Renal cortex interstitium (tissue), 11 donors: ENCODE results near the gene ALDH1L1. TPM values are rescaled to one million over a fixed set of nuclear protein-coding genes. Genes with fewer than 3 reads are reported as not detected.

Source experiments
- DNase-seq, 11 donors: peaks; one replicate each; pipeline ENCODE4 v3.0.0-alpha.2; 2013; ENCODE audit warnings: low read depth in 9 of 11, low spot score in 4 of 11; ENCODE audit errors: extremely low read depth in 1 of 11
- polyA plus RNA-seq, 3 donors: library from polyadenylated mRNA; unstranded; fragments of 120-200 nt; gene quantifications; one replicate each; pipeline ENCODE4 v1.2.1, GENCODE V29; 2013; ENCODE audit not compliant: insufficient read length in 3 of 3

The ALDH1L1 gene
- polyA plus RNA-seq, 3 donors, result 41.1 to 50.8 (median 43.0) TPM

DNA sequence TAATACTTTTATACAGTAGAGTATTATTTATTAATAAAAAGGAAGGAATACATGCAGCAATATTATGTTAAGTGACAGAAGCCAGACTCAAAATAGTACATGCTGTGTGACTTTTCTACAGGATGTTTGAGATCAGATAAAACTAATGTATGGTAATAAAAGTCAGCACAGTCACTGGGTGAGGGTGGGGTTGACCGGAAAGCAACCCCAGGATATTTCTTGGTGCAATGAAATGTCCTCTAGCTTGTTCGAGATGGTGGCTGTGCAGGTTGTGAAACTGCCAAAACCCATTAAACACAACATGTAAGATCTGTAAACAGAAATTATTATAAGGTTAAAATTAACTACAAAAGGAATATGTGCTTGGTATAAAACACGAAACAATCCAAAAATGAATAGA, 20.8 kb upstream of the ALDH1L1 start:
- DNase-seq, result no peak

DNA sequence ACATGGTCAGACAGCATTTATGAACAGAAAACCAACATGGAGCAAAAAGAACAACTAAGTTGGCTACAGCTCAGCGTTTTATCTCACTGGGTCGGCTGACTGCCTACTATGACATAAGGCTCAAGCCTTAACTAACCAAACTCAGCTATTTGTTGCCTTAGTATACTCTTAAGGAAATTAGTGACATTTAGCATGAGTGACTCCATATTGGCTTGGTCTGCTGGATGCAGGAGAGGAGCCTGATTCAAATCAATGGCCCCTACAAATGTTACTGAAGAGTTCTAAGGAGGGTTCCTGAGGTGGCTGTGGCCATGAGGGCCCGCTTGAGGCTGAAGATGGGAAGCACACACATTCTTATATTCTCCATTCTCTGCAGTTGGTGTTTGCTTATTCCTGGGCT, 20.1 kb upstream of the ALDH1L1 start:
- no peak for DNase-seq

DNA sequence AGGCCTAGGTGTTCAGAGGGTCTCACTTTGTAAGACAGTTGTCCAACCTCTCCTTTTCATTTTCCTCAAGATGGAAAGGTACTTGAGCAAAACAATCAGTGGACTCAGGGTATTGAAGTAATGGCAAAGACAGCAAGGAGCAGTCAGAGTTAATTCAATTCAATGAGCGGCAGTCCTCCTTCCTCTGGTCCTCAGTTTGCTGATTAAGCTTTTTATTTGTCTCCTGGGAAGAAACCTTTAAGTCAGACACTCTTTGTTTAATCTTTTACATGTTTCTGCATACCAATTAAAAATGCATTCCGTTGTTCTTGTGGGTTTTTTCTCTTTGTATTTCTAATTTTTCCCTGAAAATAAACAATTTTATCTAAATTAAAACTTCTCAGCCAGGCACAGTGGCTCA, 18.9 kb upstream of the ALDH1L1 start:
- no peak for DNase-seq

DNA sequence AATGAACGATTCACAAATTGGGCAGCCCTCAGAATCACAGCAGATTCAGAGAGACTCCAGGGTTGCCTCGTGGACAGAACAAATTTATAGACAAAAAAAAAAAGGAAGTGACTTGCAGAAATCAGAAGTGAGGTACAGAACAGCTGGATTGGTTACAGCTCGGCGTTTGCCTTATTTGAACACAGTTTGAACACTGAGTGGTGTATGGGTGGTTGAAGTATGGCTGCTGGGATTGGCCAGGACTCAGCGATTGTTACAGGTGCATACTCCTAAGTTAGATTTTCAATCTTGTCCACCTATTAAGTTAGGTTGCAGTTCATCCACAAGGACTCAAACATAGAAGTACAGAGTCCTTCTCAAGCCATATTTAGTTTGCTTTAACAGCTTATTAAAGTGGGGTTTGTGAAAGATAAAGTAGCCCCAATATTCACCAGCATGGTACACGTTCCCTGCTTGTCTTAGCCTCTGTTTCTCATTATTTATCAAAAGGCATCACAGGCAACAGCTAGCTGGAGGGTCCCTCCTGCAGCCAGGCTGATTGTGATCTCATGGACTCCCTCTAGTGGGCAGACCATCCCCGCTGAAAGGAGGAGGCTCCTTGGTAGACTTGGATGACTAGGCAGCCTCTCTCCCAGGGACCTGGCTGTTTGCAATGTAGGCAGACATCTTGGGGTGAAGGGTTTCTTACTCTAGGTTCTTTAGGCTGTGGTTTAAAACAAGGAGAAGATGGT, 17.6 kb upstream of the ALDH1L1 start:
- peak in 3 of 11 donors; percentile 41 to 54 (median 46) for DNase-seq

DNA sequence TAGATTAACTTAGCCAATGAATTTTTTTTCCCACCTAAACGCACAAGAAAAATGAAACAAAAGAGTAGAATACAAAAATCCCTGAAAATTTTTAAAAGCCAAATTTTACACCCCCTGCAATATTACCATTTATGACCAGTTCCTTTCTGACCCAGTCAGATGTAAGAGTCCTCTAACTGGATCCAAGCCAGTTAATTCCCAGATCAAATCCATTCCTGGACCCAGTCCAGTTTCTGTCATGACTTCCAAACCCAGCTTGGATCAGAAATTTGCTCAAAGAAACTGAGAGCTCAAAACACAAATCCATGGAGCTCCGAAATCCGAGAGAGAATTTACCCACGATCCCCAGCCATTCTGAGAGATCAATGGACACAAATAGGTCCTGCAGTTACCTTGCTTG, 17.0 kb upstream of the ALDH1L1 start:
- DNase-seq, result no peak

DNA sequence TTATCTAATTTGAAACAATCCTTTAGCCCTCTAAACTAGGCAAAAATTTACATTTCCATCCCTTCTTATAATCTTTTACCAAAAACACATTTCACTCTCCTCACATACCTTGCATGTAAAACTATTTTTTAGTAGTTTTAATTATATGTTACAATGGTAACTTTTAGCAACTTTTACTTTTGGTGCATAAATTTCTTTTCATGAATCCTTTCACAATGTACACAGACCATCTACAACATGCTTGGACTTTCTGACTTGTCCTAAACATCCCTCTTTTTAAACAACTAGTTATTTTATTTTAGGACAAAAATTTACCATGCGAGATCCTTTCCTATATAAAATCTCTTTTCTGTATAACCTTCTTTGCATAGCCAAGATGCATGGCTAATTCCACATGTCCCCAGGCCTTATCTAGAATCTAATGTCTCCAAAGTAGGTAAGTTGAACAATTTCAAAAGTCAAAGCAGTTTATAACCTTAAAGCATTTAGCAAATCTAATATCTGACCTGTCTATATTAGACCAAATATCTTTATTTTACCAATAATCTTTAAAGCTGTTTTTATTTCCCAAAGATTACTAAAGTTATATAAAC, 14.4 kb upstream of the ALDH1L1 start:
- no peak for DNase-seq

DNA sequence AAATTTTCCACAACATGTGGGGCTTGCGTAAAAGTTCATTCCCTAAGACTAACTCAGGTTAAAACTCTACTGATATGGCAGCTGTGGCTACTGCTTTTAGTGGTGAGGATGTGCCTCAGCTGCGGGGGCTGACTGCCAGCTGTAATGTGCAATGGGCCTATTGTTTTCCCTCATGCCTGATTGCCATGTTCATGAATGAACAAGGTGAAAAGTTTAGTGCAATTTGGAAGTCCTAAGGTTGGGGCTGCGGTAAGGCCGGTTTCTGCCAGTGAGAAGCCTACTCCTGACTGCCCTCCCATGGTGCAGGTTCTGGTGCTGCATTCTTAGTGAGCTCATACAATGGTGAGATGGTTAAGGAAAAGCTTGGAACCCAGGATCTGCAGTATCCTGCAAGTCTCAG, 10.9 kb upstream of the ALDH1L1 start:
- DNase-seq, result no peak

DNA sequence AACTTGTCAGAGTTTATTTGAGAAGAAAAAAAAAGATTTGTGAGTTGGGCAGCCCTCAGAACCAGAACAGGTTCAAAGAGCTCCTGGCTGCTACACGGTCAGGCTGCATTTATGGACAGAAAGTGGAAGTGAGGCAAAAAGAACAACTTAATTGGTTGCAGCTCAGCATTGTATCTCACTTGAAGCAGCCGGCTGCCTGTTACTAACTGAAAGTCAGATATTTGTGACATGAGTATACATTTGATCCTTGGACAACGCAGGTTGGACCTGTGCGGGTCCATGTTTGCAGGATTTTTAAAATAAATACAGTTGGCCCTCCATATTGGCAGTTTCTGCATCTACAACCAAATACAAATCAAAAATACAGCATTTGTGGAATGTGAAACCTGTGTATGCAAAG, 7.5 kb upstream of the ALDH1L1 start:
- no peak for DNase-seq

DNA sequence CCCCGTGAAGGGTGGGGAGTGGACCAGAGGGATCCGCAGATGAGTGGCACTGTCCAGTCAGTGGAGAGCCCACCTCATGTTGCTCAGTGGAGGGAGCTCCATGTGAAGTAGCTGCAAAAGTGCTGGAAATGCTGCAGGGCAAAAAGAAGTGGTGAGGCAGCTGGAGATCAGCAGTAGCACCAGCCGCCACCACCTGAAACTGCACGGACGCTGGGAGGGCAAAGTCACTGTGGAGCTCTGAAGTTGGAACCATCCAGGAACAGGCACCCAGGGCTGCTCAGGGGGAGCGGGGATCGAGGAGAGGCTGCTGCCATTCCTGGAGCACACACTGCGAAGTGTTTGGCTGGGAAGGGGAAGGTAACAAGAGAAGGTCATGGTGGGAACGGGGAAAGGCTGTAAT, 6.4 kb upstream of the ALDH1L1 start:
- no peak for DNase-seq

DNA sequence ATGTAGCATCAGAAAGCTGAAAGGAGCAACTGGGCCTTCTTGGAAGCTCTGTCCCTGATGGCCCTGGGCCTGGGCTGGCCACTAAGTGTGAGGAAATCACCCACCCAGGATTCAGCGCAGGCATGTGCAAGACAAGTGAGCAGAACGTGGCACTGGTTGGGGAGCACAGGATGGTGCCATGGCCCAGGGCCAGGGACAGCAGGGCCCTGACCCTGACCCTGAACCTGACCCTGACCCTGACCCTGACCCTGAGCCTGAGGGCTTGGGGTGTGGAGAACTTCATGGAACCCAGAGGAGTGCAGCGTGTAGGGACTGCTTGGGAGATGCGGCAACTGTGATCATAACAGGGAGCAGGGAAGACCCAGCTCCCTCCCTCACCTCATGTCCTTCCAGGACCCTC, 5.9 kb upstream of the ALDH1L1 start:
- DNase-seq, result no peak

DNA sequence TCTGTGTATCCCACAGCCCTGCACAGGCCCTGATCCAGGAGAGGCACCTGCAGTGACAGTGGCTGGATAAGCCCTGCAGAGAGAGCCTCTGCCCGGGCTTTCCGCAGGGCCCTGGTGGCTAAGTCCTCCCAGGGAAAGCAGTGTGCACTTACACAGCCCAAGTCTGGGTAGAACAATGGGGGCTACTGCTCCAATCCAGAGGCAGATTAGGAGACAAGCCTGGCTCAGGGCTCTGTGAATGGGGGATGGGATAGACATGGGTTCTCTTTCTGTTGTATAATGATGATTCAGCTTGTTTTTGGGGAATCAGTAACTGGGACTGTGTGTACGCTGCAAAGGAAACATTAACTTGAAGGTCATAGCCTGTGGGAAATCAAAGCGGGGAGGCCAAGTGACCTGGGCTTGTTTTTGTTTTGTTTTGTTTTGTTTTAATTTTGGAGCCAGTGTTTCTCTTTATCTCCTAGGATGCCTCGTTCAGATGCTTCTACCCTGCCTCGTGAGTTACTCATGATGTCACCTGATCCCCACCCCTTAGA, 4.1 kb upstream of the ALDH1L1 start:
- no peak for DNase-seq

DNA sequence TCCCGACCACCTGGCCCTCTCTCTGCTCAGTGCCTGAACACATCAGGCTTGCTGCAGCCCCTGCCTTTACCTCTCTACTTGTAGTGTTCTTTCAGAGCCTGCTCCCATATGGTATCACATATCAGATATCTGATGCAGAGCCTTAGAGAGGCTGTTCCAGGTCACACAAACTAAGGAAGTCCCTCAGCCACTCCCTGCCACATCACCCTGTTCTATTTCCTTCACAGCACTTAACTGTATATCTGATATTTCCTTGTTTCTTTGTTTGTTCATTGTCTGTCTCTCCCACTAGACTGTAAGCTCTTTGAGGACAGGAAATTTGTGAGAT, 976 bp upstream of the ALDH1L1 start:
- DNase-seq, result no peak

DNA sequence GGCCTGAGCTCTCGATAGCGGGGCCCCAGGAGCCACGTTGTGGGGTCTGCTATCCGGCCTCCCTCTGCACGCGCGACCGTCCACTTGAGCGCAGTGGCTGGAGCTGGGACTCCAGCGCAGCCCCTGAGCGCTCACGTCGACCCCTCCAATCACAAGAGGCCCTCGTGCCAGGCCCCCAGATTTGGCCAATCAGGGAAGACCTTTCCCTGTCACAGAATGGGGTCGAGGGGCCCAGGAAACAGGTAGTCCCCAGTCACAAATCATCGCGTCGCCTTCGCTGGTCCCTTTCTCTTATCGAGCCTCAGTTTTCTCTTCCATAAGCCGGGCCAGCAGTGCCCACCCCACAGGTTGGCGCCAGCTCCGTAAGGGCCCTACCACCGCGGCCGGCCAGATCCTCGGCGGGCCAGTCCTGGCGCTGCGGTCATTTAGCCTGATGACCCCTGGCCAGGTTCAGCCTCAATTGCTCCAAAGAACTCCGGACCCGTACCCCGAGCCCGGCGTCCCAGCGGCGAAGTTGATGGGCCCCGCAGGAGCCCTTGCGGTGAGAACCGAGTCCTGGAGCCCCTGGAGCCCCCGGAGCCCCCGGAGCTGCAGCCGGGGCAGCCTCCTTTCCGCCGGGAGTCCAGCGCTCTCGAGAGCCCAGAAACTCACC, 435 bp downstream of the ALDH1L1 start:
- peak in 5 of 11 donors; percentile 29 to 69 (median 42) for DNase-seq

DNA sequence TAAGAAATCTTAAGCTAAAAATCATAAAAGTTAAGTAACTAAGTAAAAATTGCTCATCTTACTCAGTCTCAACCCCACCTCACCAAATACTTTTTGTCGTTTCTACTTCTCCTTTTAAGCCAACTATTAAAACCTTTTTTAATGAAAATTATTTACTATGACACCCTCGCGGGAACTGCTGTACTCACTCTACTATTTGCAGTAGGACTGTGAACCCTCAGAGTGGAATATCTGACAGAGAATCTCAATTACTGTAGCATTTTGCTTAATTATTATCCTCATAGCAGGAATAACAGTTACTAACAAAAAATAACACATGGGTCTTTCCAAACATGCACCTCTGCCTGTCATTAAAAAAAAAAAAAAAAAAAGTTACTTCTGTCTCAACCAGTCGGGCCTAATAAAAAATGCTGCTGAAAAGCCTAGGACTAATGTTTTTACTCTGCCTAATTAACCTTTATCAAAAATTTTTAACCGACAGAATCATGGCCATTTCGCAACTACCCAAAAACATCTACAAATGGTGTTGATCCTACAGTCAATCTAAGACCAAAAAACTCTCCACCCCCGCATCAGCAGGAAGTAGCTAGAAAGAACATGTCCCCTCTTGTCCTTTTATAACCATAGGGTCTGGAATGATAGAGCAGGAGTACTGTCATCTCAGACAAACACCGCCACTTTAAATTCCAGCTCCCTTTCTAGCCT, 10.2 kb downstream of the ALDH1L1 start:
- DNase-seq, result no peak

DNA sequence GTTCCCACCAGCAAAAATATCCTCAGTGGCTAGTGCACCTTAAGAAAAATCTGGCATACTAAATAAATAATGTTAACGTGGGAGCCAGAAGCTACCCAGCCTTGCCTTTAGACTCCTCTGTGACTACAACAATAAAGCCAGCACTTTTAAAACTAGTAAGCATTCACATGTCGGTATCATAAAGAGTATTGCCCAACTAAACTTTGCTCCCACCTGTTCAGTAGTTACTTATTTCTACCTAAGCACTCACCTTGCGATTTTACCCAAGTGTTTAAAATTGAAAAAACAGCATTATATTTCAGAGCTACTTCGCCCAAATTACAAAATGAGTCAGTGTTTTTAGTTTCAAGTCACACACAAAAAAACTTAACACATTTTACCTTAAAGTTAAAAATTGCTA, 12.8 kb downstream of the ALDH1L1 start:
- DNase-seq, result no peak

DNA sequence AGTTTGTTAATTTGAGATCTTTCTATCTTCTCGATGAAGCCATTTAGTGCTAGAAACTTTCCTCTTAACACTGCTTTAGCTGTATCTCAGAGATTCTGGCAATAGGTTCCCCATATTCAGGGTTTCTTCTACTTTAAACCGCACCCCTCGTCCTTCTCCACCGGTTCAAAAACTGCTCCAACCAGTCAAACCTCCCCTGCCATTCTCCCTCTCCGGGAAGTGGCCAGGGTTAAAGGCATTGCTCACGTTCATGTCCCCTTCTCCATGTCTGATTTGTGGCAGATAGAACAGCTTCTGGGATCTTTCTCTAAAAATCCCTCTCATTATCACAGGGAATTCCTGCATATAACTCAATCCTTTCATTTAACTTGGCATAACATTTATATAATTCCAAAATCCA, 14.4 kb downstream of the ALDH1L1 start:
- DNase-seq, result no peak

DNA sequence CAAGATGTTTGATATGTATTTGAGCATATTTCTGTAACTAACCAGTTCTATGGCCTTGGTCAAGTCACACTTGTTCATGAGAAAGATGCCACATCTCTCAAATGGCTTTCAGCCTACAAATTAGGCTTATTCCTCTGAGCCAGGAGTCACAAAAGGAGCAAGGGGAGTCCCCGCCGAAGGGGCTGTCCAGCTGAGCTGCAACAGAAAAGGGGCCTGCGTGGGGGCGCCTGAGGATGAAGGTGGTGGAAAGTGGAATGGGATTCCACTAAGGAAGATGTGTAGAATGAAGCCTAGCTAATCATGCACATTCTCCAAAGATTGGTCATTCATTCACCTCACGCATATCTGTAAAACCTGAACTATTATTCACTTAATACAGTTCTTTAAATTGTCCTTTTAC, 19.1 kb downstream of the ALDH1L1 start:
- no peak for DNase-seq

DNA sequence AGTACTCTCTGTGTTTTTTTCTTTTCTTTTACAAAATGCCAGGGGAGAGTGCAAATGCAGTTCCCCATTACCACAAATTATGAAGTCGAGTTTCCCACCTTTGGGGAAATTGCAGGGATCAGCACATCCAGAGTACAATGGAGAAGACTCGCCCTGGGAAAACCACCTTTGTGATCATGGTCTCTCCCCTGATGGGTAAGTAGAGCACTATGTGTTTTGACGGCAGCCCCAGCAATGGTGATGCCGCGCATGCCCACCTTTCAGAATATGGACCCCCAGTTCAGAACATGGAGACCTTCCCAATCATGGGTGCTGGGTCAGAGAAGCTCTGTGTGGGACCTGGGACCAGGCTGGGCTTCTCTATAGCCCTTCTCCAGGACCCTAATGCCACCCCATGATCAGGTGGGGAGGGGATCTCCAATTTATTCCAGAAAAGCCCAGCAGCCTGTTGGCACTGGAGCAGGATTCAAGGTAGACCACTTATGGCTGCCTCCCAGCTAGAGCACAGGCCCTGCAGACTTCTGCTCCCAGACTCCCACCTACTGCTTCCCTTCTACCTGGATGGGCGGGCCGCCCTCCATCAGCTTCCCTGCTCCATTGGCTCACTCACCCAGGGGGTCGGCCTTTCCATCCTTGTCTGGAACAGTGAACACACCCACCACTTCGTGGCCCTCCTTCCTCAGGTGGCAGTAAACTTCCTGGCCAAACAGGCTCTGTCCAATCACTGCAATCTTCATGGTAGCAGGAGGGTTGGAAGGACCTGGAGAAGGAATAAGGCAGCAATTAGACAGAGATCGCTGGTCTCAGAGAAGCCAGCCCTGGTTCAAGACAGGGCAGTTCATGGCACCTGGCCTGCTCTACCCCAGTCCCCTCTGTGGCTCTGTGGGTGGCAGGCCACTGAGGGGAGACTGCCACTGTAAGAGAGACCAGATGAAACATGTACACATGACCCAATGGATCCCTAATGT, 19.9 kb downstream of the ALDH1L1 start:
- DNase-seq, result no peak

DNA sequence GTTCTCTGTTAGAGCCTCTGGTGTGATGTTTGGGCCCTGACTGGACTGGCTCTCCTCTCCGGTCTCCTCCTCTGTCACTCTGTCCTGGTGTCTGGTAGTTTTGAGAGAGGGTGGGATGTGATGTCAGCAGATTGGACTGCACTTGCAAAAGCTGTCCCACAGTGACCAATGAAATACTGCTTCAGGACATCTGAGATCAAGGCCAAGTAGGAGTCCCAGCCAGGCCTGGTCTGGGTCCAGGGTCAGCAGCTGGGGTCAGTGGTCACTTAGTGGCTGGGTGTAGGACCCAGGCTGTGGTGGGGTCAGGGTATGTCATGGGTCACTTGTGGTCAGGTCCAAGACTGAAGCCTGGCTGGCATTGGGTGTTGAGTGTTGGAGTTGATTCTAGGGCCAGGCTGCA, 20.9 kb downstream of the ALDH1L1 start:
- no peak for DNase-seq
